ENCODE data around the gene SLC44A5. TPM values are rescaled to one million over a fixed set of nuclear protein-coding genes. Genes with fewer than 3 reads are reported as not detected.
"Not testable (repeated sequence)": the region's sequence is repeated elsewhere in the genome, so short reads cannot be mapped to it uniquely, and the experiment has no call there.

SLC44A5 gene
- total RNA-seq, 2 experiments from 2014 or later: not detected

- H3K27ac Mint-ChIP-seq: no peak overlapping the region
- ChIA-PET POLR2A (no interaction called here), CTCF (no interaction called here)
- ATAC-seq (no peak), DNase-seq (no peak)
- no peaks in the 10 kb centered on the region for H3K9me3 Mint-ChIP-seq (ENCODE audit: low read depth)
- H3K27me3 Mint-ChIP-seq: no peaks in the 10 kb centered on the region
- no peaks in the 10 kb centered on the region for H3K36me3 Mint-ChIP-seq (ENCODE audit: low read depth)
- intact Hi-C loops (cut with DNase I, micrococcal nuclease): no loop called here
- no peak overlapping the region for H3K4me3 Mint-ChIP-seq
- H3K4me1 Mint-ChIP-seq: no peaks in the 10 kb centered on the region
Measured at GRCh38 chr1:75430526-75430925, 180.4 kb downstream of the SLC44A5 start.

DNA sequence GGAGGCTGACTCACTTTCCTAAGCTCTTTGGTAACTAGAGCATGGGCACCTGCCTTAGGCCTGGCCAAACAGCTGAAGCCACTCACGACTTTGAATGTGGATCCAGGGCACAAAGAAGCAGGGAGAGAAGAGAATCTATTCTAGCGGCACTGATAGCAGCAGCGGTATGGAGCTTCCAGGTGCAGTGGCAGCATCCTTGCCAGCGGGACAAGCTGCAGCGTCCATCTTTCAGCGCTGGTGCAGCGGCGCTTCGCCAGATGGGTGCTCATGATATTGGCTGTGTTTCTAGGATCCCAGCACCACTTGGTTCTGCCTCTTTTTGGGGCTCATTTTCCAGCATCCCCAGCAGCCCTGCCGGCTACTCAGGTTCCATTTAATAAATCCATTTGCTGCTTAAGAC, 184.2 kb downstream of the SLC44A5 start:
- DNase-seq (no peak), ATAC-seq (no peak)
- no peaks in the 10 kb centered on the region for H3K4me1 Mint-ChIP-seq
- no peak overlapping the region for H3K4me3 Mint-ChIP-seq
- no peaks in the 10 kb centered on the region for H3K36me3 Mint-ChIP-seq (ENCODE audit: low read depth)
- no peaks in the 10 kb centered on the region for H3K27me3 Mint-ChIP-seq
- ChIA-PET POLR2A (no interaction called here), CTCF (no interaction called here)
- H3K27ac Mint-ChIP-seq: no peak overlapping the region
- intact Hi-C loops (cut with DNase I, micrococcal nuclease): no loop called here
- H3K9me3 Mint-ChIP-seq (ENCODE audit: low read depth): no peaks in the 10 kb centered on the region

GRCh38 chr1:75425001-75425650, 185.8 kb downstream of the SLC44A5 start:
- H3K27ac Mint-ChIP-seq: no peak overlapping the region
- no peak for ATAC-seq
- no peaks in the 10 kb centered on the region for H3K9me3 Mint-ChIP-seq (ENCODE audit: low read depth)
- intact Hi-C loops (cut with DNase I, micrococcal nuclease): no loop called here
- CTCF ChIA-PET: no interaction called here
- H3K36me3 Mint-ChIP-seq (ENCODE audit: low read depth): no peaks in the 10 kb centered on the region
- POLR2A ChIA-PET: no interaction called here
- no peaks in the 10 kb centered on the region for H3K4me1 Mint-ChIP-seq
- H3K27me3 Mint-ChIP-seq: no peaks in the 10 kb centered on the region
- no peak for DNase-seq
- H3K4me3 Mint-ChIP-seq: no peak overlapping the region

DNA sequence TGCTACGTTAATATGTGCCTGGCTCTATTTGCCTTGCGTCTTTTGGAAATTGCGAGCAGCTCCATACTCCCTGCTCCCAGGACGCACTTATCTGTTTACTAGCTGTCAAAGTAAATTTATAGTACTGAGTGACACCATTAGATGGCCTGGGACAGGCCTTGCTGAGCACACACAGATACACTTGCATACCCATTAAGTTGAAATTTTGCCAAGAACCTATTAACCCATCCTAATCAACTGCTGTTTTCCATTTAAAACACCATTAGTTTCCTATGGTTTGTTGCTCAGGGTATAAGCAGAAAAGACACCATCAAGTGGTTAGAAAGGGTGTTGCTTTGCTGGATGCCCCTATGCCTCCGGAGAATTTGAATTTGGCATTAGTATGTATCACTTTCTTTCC, 187.3 kb downstream of the SLC44A5 start:
- Mint-ChIP-seq H3K27ac (no peak overlapping the region), H3K36me3 (ENCODE audit: low read depth) (no peaks in the 10 kb centered on the region), H3K4me1 (no peaks in the 10 kb centered on the region), H3K4me3 (no peak overlapping the region), H3K9me3 (ENCODE audit: low read depth) (no peaks in the 10 kb centered on the region), H3K27me3 (no peaks in the 10 kb centered on the region)
- intact Hi-C loops (cut with DNase I, micrococcal nuclease): no loop called here
- no peak for ATAC-seq
- POLR2A ChIA-PET: no interaction called here
- no peak for DNase-seq
- CTCF ChIA-PET: no interaction called here

GRCh38 chr1:75423136-75423535, 187.8 kb downstream of the SLC44A5 start:
- POLR2A ChIA-PET: no interaction called here
- CTCF ChIA-PET: no interaction called here
- no peak for DNase-seq
- no peaks in the 10 kb centered on the region for H3K4me1 Mint-ChIP-seq
- no peak for ATAC-seq
- intact Hi-C loops (cut with DNase I, micrococcal nuclease): no loop called here
- no peaks in the 10 kb centered on the region for H3K9me3 Mint-ChIP-seq (ENCODE audit: low read depth)
- no peak overlapping the region for H3K27ac Mint-ChIP-seq
- no peaks in the 10 kb centered on the region for H3K36me3 Mint-ChIP-seq (ENCODE audit: low read depth)
- no peak overlapping the region for H3K4me3 Mint-ChIP-seq
- H3K27me3 Mint-ChIP-seq: no peaks in the 10 kb centered on the region

DNA sequence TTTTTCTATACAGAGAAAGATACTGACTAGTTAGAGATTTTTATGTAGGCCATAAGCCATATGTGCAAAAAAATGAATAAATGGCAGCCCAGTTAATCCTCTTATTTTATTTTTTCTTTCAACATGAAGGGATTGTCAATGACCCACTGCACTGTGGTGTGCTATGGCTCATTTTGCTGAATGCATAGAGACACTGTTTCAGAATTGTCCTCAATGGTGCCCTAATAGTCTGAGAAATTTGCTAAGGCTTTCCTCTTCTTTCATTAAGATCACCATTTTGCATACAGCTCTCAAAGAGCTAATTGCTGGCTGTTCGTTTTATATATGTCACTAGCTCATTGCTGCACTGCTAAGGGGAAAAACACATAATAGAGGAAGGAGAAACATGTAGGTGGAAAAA, 189.5 kb downstream of the SLC44A5 start:
- Mint-ChIP-seq H3K4me1 (no peaks in the 10 kb centered on the region), H3K27ac (no peak overlapping the region), H3K27me3 (no peaks in the 10 kb centered on the region), H3K36me3 (ENCODE audit: low read depth) (no peaks in the 10 kb centered on the region), H3K4me3 (no peak overlapping the region), H3K9me3 (ENCODE audit: low read depth) (peaks cover 9% of the 10 kb centered on the region)
- no peak for ATAC-seq
- ChIA-PET CTCF (no interaction called here), POLR2A (no interaction called here)
- no peak for DNase-seq
- intact Hi-C loops (cut with DNase I, micrococcal nuclease): no loop called here

DNA sequence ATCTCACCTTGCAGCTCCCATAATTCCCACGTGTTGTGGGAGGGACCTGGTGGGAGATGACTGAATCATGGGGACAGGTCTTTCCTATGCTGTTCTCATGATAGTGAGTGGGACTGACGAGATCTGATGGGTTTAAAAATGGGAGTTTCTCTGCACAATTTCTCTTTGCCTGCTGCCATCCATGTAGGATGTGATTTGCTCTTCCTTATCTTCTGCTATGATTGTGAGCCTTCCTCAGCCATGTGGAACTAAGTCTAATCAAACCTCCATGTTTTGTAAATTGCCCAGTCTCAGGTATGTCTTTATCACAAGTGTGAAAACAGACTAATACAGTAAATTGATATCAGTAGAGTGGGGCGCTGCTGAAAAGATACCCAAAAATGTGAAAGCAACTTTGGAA, 195.7 kb downstream of the SLC44A5 start:
- Mint-ChIP-seq H3K27me3 (no peaks in the 10 kb centered on the region), H3K9me3 (ENCODE audit: low read depth) (peaks cover 9% of the 10 kb centered on the region)

GRCh38 chr1:75412616-75413015, 198.3 kb downstream of the SLC44A5 start:
- Mint-ChIP-seq H3K27me3 (no peaks in the 10 kb centered on the region), H3K4me3 (no peak overlapping the region), H3K4me1 (no peaks in the 10 kb centered on the region), H3K36me3 (ENCODE audit: low read depth) (no peaks in the 10 kb centered on the region), H3K27ac (no peak overlapping the region), H3K9me3 (ENCODE audit: low read depth) (peaks cover 9% of the 10 kb centered on the region)
- no peak for ATAC-seq
- intact Hi-C loops (cut with DNase I, micrococcal nuclease): no loop called here
- no peak for DNase-seq
- ChIA-PET CTCF (no interaction called here), POLR2A (no interaction called here)

More for the DNA sequence above, 195.7 kb downstream of the SLC44A5 start:
- Mint-ChIP-seq H3K4me3 (no peak overlapping the region), H3K27ac (no peak overlapping the region), H3K36me3 (ENCODE audit: low read depth) (no peaks in the 10 kb centered on the region), H3K4me1 (no peaks in the 10 kb centered on the region)
- CTCF ChIA-PET: no interaction called here
- no peak for DNase-seq
- intact Hi-C loops (cut with DNase I, micrococcal nuclease): no loop called here
- ATAC-seq: no peak
- POLR2A ChIA-PET: no interaction called here

DNA sequence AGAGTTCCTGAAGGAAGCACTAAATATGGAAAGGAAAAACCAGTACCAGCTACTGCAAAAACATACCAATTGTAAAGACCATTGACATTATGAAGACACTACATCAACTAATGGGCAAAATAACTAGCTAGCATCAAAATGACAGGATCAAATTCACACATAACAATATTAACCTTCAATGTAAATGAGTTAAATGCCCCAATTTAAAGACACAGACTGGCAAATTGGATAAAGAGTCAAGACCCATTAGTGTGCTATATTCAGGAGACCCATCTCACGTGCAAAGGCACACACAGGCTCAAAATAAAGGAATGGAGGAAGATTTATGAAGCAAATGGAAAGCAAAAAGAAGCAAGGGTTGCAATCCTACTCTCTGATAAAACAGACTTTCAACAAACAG, 206.2 kb downstream of the SLC44A5 start:
- H3K4me3 Mint-ChIP-seq; CTCF ChIA-PET; H3K27ac Mint-ChIP-seq; H3K36me3 Mint-ChIP-seq (ENCODE audit: low read depth); ATAC-seq; DNase-seq; POLR2A ChIA-PET; H3K27me3 Mint-ChIP-seq; intact Hi-C loops (cut with DNase I, micrococcal nuclease); H3K4me1 Mint-ChIP-seq: not testable (repeated sequence)
- peaks cover 15% of the 10 kb centered on the region for H3K9me3 Mint-ChIP-seq (ENCODE audit: low read depth)

DNA sequence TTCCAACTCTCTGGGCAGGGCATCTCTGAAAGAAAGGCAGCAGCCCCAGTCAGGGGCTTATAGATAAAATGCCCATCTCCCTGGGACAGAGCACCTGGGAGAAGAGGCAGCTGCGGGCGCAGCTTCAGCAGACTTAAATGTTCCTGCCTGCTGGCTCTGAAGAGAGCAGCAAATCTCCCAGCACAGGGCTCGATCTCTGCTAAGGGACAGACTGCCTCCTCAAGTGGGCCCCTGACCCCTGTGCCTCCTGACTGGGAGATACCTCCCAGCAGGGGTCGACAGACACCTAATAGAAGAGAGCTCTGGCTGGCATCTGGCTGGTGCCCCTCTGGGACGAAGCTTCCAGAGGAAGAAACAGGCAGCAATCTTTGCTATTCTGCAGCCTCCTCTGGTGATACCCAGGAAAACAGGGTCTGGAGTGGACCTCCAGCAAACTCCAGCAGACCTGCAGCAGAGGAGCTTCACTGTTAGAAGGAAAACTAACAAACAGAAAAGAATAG, 207.7 kb downstream of the SLC44A5 start:
- H3K4me1 Mint-ChIP-seq; H3K27me3 Mint-ChIP-seq; DNase-seq; CTCF ChIA-PET; intact Hi-C loops (cut with DNase I, micrococcal nuclease); H3K36me3 Mint-ChIP-seq (ENCODE audit: low read depth); ATAC-seq; POLR2A ChIA-PET; H3K27ac Mint-ChIP-seq; H3K4me3 Mint-ChIP-seq: not testable (repeated sequence)
- H3K9me3 Mint-ChIP-seq (ENCODE audit: low read depth): peaks cover 15% of the 10 kb centered on the region

DNA sequence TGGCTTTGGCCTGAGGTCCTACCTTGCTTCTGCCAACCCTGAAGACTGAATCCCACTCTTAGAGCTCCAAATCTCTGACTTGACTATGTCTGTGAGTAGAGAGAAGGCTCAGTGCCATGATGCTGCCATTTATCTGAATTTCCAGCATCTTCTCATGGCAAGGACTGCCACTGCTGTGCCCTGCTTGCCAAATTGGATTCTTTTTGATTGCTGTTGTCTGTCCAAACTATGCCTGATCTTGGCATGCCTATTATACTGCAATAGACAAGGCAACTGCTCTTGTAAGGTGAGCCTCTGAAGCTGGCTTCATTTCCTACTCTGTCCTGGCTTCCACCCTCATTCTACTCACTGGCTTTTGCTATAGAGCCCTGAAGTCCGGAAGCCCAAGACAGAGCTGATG, 210.2 kb downstream of the SLC44A5 start:
- peaks cover 12% of the 10 kb centered on the region for H3K9me3 Mint-ChIP-seq (ENCODE audit: low read depth)
- H3K36me3 Mint-ChIP-seq (ENCODE audit: low read depth): no peaks in the 10 kb centered on the region
- no peaks in the 10 kb centered on the region for H3K27me3 Mint-ChIP-seq
- H3K4me3 Mint-ChIP-seq: no peak overlapping the region
- DNase-seq (no peak), ATAC-seq (no peak)
- ChIA-PET POLR2A (no interaction called here), CTCF (no interaction called here)
- no peaks in the 10 kb centered on the region for H3K4me1 Mint-ChIP-seq
- intact Hi-C loops (cut with DNase I, micrococcal nuclease): no loop called here
- no peak overlapping the region for H3K27ac Mint-ChIP-seq

GRCh38 chr1:75396745-75397144, 214.2 kb downstream of the SLC44A5 start:
- no peak overlapping the region for H3K27ac Mint-ChIP-seq
- H3K4me3 Mint-ChIP-seq: no peak overlapping the region
- no peaks in the 10 kb centered on the region for H3K36me3 Mint-ChIP-seq (ENCODE audit: low read depth)
- no peak for ATAC-seq
- H3K27me3 Mint-ChIP-seq: no peaks in the 10 kb centered on the region
- POLR2A ChIA-PET: no interaction called here
- intact Hi-C loops (cut with DNase I, micrococcal nuclease): no loop called here
- DNase-seq: no peak
- H3K4me1 Mint-ChIP-seq: no peaks in the 10 kb centered on the region
- H3K9me3 Mint-ChIP-seq (ENCODE audit: low read depth): no peaks in the 10 kb centered on the region
- CTCF ChIA-PET: no interaction called here

DNA sequence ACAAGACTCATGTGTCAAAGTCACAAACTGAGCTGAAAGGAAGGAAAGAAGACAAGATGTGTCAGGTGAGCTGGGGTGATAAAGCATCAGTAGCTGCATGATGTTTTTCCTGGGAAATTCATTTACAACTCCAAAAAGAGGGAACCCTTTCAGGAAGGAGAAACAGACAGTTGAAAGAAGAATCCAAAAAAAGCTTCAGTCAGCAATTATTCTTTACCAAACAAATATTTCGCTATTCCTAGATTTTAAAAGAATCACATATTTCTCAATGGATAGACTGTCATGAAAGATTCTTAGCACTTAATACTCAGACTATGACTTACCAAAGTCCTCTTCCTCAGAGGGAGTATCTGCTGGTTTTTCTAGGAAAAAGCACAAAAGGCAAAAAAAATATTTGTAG, 214.7 kb downstream of the SLC44A5 start:
- POLR2A ChIA-PET: no interaction called here
- intact Hi-C loops (cut with DNase I, micrococcal nuclease): no loop called here
- DNase-seq (no peak), ATAC-seq (no peak)
- Mint-ChIP-seq H3K27me3 (no peaks in the 10 kb centered on the region), H3K36me3 (ENCODE audit: low read depth) (no peaks in the 10 kb centered on the region), H3K4me1 (no peaks in the 10 kb centered on the region), H3K9me3 (ENCODE audit: low read depth) (no peaks in the 10 kb centered on the region), H3K27ac (no peak overlapping the region), H3K4me3 (no peak overlapping the region)
- CTCF ChIA-PET: no interaction called here

Data from activated CD4-positive, alpha-beta T cell treated with anti-CD3 and anti-CD28 coated beads for 36 hours (primary cell).